Fibroblast of the conjunctiva (primary cell): Measurements from ENCODE around the gene GIPC3.

Experiments used
- DNase-seq: peaks from one replicate; pipeline ENCODE4 v3.0.0-alpha.2; 2010; ENCODE audit warnings: low read depth

Gene GIPC3

DNA sequence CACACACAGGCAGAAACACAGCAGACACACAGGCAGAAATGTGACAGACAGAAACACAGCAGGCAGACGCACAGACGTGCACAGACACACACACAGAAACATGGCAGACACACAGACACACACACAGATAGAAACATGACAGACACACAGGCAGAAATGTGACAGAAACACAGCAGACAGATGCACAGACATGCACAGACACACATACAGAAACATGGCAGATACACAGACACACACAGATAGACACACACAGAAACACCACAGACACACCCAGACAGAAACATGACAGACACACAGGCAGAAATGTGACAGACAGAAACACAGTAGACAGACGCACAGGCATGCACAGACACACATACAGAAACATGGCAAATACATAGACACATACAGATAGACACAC lies 20.1 kb downstream of the GIPC3 start:
- DNase-seq = no peak

DNA sequence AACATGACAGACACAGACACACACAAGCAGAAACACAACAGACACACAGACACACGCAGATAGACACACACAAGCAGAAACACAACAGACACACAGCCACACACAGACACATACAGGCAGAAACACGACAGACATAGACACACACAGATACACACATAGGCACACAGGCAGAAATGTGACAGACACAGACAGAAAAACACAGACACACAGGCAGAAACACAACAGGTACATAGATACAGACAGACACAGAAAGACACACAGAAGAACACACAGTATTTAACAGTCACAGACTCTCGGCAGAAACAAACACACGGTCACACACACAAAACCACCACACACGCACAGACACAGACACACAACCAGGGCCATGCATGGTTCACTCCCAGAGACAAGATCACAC lies 20.5 kb downstream of the GIPC3 start:
- no peak for DNase-seq

DNA sequence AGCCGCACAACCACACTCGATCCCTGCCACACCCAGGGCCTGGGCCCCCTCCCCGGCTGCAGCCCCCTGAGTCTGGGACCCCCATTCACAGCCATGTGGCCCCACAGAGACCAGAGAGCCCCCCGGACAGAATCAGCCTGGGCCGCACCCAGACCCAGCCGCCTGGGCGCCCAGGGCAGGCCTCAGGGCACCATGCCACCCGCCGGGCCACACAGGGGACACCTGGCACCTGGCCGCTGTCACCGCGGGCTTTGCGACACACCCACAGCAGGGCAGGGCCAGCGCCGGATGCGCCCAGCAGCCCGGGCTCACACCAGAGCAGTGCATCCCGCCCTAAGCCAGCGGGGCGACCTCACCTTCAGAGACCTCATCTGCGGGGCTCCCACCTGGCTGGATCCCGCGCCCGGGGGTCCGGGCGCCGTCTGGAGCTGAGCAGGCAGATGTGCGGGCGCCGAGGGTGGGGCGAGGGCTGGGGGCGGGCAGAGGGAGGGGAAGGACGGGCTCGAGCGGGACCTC lies 21.0 kb downstream of the GIPC3 start:
- DNase-seq = no peak

DNA sequence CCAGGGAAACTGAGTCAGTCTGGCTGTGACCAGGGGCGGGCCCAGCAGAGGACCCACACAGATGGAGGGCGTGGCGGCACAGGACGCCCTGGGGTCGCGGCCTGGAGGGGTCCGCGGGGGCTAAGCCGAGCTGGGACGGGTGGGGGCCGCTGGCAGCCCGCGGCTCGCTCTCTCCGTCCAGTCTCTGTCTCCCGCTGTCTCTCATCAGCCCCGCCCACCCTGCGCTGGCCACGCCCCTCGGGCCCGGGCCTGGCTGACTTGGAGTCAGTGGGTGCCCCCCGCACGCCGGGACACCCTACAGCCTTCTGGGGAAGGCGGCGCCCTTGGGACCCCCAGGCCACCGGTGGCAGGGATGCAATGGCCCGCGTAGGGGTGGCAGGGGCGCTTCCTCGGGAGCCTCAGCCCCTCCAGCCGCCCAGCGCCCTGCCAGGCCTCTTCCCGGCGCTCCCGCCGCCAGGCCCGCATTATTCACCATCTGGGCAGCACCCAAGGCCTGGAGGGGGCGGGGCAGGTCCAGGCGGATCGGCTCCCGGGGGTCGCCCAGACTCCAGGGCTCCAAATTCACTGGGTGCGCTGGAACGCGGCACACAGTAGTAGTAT lies 21.5 kb downstream of the GIPC3 start, which contains the start of gene TBXA2R:
Gene TBXA2R, minus strand, starts transcription at position 186 of the 600 bp plus-strand sequence. CDS start 6,241 bp downstream, outside the sequence.
- DNase-seq = no peak

DNA sequence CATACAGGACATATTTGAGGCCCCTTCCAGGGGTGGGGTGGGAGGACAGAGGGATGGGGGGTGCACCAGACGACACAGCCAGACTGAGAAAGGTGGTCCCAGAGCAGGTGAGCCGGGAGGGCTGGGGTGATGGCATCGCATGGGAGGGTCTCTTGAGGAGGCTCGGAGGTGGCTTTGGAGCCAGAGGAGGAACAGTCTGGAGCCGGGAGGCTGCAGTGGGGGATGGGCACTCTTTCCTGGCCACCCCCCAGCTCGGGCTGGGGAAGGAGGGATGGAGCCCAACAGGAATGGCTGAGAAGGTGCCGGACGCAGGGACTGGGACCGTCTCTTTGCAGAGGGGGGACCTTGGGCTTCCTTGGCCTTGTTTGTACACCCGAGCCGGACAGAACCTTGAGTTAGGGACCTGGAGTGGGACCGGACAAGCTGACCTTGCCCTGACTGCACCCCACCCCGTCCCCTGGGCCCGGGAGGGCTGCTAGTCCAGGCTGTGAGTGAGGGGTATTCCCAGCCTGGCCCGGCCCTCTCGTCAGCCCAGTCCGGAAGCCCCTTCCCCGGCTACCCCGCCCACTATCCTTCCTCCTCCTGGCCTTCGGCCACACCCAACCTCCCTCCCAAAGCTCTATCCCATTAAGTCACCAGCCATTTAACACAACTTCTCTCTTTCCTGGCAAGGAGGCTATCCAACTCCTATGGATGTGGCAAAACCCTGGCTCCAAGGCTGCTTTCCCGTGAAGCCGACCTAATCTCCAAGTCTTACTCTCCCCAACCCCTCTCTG lies 22.2 kb downstream of the GIPC3 start:
- no peak for DNase-seq

DNA sequence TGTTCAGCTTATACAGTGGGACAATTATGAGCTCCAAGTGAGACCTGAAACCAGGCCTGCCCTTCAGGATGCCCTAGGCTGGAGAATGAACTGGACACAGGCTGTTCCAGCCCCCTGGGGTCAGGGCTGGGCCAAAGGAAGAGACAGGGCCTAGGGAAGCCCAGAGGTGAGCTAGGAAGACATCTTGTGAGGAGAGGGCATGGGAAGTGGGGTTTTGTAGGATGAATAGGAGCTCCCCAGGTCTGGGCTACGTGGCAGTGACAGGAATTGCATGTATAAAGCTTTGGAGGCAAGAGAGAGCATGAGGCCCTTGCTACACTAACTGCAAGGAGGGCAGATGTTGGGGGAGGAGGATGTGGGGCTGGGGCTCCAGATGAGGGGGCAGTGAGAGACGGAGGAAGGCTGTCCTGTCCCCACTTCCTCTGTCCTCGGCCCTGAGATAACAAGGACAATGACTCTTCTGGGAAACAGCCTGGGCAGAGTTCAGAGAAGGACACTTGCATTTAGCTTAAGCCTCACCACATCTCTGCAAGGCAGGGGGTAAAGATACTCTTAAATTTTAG lies 22.9 kb downstream of the GIPC3 start:
- no peak for DNase-seq

DNA sequence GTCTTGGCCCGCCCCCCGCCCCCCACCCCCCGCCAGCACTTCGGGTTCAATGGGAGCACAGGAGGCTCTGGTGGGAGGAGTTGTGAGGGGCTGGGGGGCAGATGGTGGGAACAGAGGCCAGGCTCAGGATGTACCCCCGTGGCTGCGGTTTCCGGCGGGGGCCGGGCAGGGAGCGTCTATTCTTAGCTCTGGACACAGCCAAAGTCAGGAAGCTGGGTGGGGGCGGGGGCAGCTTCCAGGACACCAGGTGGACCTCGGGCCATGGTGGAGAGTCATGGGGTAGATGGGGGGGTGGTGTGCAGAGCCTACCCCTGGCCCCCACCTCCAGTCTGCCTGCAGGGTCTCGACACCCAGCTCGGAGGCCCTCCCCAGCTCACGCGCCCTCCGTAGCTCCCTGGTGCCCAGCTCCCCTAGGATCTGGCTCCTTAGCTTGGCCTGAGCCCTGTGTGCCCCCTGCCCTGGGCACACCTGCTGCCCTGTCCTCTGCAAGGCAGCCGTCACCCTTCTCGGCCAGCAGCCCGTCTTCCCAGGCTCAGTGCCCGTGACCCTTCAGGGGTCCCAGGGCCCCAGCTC lies 23.6 kb downstream of the GIPC3 start:
- DNase-seq = no peak

DNA sequence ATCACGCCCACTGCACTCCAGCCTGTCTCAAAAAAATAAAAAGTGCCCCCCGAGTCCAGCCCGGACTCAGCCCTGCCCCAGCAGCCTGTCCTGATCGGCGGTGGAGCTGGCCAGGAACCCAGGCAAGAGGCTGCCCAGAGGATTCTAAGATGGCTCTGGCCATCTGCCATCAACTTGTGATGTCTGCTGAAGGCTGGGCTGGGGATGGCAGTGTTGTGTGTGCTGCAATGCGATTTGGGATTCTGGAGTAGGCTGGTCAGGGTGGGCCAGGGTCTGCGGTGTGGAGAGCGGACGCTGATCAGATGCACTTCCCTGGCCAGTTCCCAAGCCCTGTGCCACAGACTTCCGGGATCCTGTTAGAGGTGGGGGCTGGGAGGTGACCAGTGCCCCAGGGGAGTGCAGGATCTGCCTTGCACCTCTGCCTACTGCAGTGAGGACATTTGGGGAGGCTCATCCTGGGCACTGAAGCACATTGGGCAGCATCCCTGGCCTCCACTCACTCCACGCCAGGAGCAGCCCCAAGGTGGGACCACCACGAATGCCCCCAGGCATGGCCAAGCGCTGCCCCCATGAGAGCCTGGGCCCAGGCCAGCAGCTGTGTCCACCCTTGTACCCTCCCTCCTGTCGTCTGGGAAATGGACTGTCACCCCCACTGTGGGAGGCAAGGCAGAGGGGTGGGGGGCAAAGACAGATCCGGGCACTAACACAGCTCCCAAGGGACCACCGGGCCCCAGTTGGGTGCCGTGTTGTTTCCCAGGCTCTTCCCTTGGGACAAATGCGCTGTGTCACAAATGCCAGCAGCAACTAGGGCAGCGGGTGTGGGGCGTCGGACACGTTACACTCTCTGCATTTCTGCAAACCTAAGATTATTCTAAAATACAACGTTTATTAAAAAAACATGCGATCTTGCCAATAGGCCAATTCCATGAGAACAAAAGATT lies 24.8 kb downstream of the GIPC3 start:
- DNase-seq = no peak

DNA sequence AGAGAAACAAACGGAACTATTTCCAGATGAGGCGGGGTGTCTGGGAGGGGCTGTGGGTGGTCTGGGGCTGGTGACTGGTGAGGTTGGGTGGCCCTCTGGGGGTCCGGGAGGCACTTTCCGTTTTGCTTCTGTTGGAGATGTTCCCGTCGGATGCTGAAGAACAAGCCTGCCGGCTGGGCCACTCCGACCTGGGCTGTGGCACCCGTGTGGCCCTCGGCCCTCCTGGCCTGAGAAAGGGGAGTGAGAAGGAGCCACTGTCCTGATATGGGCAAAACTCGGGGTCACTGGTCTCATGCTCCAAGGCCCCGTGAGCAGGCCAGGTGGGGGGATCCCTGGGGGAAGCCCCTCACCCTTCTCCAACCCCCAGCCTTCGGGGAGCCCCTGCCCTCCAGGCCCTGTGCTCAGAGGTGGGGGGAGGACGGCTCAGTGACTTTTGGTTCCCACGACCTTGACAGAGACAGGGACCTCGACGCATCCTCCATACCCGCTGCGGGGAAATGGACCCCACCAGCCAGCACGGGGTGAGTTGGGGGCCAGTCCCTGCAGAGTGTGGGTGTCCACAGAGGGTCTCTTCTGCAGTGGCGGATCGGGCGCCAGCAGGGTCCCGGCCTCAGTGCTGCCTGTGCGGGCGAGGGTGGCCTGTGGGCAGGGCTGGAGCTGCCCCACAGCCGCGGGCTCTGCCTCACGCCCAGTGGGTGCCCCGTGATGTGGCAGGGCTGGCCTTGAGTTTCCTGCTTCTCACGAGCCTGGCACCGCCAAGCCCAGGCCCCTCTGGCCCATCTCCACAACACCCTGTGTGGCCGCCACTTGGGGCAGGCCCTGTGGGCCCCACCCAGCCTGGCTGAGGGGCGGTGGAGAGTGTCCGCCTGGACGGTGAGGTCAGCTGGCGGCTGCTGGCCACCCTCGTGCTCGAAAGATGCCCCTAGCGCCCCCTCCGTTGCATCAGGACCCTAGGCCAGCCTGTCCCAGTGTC lies 25.8 kb downstream of the GIPC3 start:
- DNase-seq = no peak

DNA sequence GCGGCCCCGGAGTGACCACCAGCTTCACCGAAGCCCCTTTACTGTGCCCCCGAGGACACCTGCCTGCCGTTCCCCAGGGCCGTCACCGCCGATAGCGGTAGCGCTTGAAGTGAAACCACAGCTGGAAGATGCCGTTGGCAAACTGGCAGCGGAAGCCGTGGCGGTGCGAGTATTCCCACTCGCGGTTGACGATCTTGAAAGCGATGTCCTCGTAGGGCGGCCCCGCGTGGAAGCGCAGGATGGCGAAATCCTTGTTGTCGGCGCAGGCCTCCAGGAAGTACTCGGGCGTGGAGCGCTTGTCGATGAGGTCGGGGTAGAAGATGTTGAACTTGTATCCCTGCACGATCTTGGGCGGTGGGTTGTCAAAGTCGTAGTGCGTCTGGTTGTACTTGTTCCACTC lies 26.6 kb downstream of the GIPC3 start:
- no peak for DNase-seq

DNA sequence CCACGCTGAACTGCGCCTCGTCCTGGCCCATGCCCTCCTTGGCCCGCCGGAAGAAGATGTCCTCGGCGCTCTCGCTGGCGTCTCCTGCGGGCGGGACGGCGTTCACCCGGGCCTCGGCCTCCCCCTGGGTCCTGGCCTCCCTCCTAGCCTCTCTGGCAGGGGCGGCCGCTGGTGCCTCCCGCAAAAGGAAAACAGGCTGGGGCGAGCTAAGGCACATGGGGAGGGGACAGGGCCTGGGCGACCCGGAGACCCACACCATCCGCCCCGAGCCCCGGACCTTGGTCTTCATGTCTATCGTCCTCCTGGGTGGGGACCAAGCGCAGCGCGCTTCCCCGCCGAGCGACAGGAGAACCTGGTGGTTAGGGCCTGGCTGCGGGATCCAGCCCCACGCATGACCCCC lies 27.1 kb downstream of the GIPC3 start:
- DNase-seq = no peak

DNA sequence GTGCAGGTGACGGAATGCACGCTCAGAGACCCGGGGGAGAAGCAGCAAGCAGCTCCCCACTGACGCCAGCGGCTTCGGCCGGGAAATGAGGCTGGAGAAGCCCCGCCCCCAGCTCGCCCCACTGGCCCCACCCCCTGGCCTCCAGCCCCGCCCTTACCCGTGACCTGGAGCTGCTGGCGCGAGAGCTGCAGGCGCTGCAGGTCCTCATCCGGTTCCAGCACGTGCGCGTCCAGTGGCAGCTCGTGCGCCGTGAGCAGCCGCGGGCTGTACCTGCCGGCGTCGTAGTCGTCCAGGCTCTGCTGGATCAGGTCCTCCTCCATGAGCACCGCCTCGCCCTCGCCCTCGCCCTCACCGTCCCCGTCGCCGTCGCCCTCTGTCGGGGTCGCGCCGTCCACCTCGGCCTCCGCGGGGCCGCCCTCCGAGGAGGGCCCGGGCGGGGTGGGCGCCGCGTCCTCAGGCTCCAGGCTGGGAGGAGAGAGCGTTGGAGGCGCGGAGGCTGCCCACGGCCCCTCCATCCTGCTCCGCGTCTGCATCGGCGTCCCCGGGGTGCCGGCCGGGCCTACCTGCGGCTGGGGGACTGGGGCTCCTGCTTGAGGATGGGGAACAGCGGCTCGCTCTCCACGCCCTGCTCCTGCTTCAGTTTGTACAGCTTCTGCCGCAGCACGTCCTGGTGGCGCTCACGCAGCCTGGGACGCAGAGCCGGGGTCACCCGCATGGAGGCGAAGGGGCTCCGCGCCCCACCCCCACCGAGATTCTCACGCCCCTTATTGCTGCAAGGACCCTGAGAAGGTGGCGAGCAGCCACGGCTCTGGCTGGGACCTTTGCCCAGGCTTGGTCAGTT lies 27.8 kb downstream of the GIPC3 start:
- no peak for DNase-seq

DNA sequence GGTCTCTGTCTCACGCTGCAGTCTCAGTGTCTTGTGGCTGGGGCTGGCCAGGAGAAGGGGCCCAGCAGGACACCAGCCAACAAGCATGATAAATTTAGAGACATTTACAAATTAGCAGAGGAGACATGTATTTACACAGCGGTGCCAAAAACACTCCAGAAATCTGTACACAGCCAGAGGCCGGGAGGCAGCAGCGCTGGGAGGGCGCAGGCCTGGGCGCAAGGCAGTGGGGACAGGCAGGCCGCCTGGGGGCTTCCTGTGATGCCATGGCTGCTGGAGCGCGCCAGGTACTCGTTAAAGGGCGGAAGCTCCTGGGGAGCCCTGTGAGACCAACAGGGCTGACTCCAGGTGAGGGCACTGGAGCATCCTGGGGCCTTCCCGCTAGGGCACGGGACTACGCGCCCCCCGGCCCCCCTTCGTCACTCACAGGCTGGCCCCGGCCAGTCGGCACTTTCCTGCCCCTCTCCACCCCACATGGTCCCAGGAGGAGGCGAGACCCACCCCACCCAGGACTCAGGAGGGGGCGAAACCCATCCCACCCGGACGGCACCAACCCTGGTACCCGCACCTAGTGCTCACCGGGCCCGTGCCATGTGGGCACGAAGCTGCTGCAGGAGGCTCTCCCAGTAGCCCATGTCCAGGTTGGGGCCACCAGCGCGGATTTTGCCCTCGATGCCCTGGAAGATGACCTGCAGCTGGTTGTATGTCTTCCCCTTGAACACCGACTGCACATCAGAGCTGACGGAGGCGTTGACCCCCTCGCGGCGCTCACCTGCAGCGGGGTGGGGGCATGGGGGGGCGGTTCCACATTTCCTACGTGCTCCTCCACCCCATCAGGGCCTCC lies 28.8 kb downstream of the GIPC3 start:
- no peak for DNase-seq

DNA sequence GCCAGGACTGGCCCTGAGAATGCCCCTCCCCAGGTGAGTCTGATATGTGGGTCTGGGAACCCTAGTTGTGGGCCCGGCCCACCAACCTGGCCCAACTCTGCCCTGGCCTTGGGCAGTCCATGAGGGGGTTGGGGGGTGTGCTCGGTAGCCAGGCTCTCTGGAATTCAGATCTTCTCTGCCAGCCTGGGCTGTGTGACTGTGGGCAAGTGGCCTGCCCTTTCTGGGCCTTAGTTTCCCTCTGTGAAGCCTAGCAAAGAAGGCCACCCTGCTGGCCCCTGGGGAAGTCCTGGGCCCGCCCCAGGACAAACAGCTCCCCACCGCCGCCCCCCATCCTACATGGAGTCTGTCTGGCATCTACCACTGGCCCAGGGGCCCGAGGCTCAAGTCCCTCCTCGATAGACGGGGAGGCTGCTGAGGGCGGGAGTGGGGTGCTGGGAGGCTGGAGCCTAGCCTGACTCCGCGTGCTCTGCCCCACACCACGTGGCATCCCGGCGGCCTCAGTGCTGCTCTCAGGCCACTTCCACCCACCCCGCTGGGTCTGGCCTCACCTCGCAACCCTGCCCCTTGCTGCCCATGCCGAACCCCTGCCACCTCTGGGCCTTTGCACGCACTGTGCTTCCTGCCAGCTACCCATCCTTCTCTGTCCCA lies 29.7 kb downstream of the GIPC3 start:
- no peak for DNase-seq

DNA sequence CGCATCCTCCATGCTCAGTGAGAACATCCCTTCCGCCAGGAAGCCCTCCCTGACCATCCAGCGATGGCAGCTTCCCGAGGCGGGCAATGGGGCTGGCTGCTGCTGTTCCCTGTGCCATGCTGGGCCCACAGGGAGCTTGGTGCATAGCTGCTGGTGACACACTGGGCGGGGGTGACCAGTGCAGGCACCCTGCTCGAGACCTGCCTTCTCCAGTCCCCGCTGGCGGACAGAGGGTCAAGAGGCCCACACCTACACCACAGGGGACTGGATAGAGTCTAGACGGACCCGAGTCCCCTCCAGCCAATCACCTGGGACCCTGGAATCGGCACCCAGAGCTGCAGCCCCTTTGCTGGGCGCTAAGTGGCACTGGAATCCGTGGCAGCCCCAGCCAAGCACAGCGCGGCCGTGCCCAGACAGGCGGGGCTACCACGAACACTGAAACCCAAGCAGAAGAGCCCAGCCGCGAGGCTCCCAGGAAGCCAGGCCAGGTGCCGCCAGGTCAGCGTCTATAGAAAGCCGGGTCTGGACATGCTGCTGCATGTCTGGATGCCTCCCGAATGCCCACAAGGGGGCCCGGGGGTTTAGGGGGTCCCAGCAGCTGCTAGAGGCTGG lies 30.4 kb downstream of the GIPC3 start:
- DNase-seq = no peak

DNA sequence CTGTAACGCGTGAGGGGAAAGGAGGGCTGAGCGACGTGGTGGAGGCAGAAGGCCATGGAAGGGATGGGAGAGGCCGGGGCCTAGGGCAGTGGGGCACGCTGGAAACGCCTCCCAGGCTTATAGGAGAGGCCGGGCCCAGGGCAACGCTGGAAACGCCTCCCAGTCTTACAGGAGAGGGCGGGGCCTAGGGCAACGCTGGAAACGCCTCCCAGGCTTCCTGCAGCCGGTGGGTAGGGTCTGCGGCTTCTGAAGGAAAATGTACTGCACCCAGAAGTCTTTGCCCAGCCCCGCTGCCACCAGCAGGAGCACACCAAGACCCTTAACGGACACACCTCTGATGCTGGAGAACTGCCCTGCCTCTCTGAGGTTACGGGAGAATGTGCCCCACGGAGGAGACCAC lies 32.2 kb downstream of the GIPC3 start:
- no peak for DNase-seq

DNA sequence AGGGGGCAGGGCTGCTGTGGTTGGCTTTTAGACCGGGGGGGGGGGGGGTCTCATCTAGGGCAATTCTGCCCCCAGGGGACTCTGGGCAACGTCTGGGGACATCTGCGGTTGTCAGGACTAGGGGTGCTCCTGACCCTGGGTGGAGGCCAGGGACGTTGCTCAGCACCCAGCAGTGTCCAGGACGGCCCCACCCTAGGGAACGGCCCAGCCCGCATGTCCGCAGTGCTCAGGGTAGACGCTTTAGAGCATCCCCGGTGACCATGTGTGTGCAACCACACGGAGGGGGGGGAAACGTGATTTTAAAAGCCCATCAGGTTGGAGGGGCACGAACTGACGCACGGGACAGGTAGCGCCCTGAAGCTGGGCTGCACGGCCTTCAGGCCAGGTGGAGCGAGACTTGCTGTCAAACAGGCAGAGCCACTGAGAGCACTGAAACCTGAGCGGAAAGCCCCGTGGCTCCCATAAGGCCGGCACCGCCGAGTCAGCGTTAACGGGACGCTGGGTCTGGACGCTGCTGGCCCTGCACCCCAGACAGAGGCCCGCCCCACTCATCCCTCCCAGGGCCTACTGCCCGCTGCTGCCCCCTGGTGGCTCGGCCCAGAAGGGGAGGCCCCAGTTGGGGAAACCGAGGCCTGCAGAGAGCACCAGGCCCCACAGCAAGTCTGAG lies 33.0 kb downstream of the GIPC3 start:
- peak; percentile 47 for DNase-seq
